ENCODE results near the gene EFNB2.

The EFNB2 gene

GRCh38 chr13:106569233-106570095 lies 34.0 kb upstream of the EFNB2 start:
- POLR2A ChIA-PET (ENCODE audit: low non-redundant PET), result no interaction called here
- no peak for TF ChIP-seq CTCF (conservative IDR thresholded peaks at IDR 0.05; ENCODE audit: low read depth)
- CTCF ChIA-PET, result interaction anchor here (0.9 kb wide), 1 partner anchor 1998 kb away, joined by 3 read pairs; no protein-coding TSS in a partner anchor
- no peak for DNase-seq (ENCODE audit: low spot score)
- H3K27ac ChIP-seq, result no peak overlapping the region

- peak overlapping the region; percentile 91 for H3K27ac ChIP-seq
- no peak for TF ChIP-seq CTCF (conservative IDR thresholded peaks at IDR 0.05; ENCODE audit: low read depth)
- CTCF ChIA-PET, result interaction anchor here (0.6 to 1.6 kb wide), 4 partner anchors 52 to 1229 kb away, joined by 3 to 7 read pairs (median 4); no protein-coding TSS in a partner anchor
- DNase-seq (ENCODE audit: low spot score), result no peak
- POLR2A ChIA-PET (ENCODE audit: low non-redundant PET), result interaction anchor here (0.7 to 1.2 kb wide), 2 partner anchors 33 to 96 kb away, joined by 4 to 11 read pairs; partner anchors contain the start of gene EFNB2
Observed at GRCh38 chr13:106568299-106569003, 33.0 kb upstream of the EFNB2 start.

GRCh38 chr13:106567474-106568298 lies 32.2 kb upstream of the EFNB2 start, which contains the start of gene ARGLU1:
ARGLU1 (minus strand) TSS chr13:106568137; CDS start chr13:106567919, 218 bp downstream.
- ChIA-PET CTCF (interaction anchor here (0.6 to 1.6 kb wide), 5 partner anchors 34 to 1229 kb away, joined by 3 to 7 read pairs (median 4); no protein-coding TSS in a partner anchor), POLR2A (ENCODE audit: low non-redundant PET) (interaction anchor here (0.7 to 1.2 kb wide), 2 partner anchors 32 to 96 kb away, joined by 4 to 11 read pairs; partner anchors contain the start of gene EFNB2)
- TF ChIP-seq CTCF (conservative IDR thresholded peaks at IDR 0.05; ENCODE audit: low read depth), result no peak
- peak within 1 kb of the TSS; percentile 91 for H3K27ac ChIP-seq
- peak; percentile 92 for DNase-seq (ENCODE audit: low spot score)

GRCh38 chr13:106566641-106567473 lies 31.4 kb upstream of the EFNB2 start:
- H3K27ac ChIP-seq, result peak overlapping the region; percentile 91
- TF ChIP-seq CTCF (conservative IDR thresholded peaks at IDR 0.05; ENCODE audit: low read depth), result no peak
- ChIA-PET CTCF (interaction anchor here (0.7 to 1.6 kb wide), 2 partner anchors 33 to 54 kb away, joined by 3 to 4 read pairs; no protein-coding TSS in a partner anchor), POLR2A (ENCODE audit: low non-redundant PET) (interaction anchor here (0.6 kb wide), 1 partner anchor 354 kb away, joined by 3 read pairs; no protein-coding TSS in a partner anchor)
- DNase-seq (ENCODE audit: low spot score), result peak; percentile 60

- ChIA-PET CTCF (interaction anchor here (1.3 to 1.7 kb wide), 2 partner anchors 9 to 29 kb away, joined by 3 to 8 read pairs; partner anchors contain the start of gene EFNB2), POLR2A (ENCODE audit: low non-redundant PET) (interaction anchor here (0.6 kb wide), 1 partner anchor 292 kb away, joined by 4 read pairs; no protein-coding TSS in a partner anchor)
- TF ChIP-seq CTCF (conservative IDR thresholded peaks at IDR 0.05; ENCODE audit: low read depth), result no peak
- no peak overlapping the region for H3K27ac ChIP-seq
- no peak for DNase-seq (ENCODE audit: low spot score)
Observed at GRCh38 chr13:106565127-106565775, 29.8 kb upstream of the EFNB2 start.

Data from RWPE1 (cell line).